Uterus (tissue), 2 donors: ENCODE data around the gene TMTC3.

Source experiments
- POLR2A ChIP-seq, 2 donors: fragments of 450-650 bp; IDR thresholded peaks; one replicate each; pipeline ENCODE4 v1.6.1; 2016; ENCODE audit warnings: antibody characterized with exemption in 2 of 2, mild to moderate bottlenecking in 1 of 2, moderate library complexity in 1 of 2
- TF ChIP-seq, protein P1 (sequence below), 4 experiments: fragments of 200-600 bp in 2 of 4; fragments of 450-650 bp in 2 of 4; sonication (generic) in 2 of 4; IDR thresholded peaks; one replicate each; pipeline ENCODE4 v1.5.1; 2016 to 2019; ENCODE audit warnings: antibody characterized with exemption in 4 of 4, mild to moderate bottlenecking in 2 of 4, moderate library complexity in 1 of 4

DNA sequence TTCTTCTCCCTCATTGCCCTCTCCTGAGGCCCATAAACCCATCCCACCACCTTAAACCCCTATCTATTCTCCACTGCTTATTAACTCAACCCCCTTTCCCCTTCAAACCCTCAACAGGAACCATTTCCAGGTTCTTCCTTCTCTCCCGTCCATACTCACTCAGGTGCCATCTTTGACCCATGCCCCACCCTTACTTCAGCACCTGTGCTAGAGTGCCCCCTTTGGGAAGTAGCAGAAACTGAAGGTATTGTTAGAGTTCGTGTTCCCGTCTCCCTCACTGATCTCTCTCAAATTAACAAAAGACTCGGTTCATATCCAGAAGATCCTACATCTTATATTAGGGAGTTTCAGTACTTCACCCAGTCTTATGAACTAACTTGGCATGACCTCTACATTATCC, 86.6 kb downstream of the TMTC3 start:
- TF ChIP-seq, protein P1, sequence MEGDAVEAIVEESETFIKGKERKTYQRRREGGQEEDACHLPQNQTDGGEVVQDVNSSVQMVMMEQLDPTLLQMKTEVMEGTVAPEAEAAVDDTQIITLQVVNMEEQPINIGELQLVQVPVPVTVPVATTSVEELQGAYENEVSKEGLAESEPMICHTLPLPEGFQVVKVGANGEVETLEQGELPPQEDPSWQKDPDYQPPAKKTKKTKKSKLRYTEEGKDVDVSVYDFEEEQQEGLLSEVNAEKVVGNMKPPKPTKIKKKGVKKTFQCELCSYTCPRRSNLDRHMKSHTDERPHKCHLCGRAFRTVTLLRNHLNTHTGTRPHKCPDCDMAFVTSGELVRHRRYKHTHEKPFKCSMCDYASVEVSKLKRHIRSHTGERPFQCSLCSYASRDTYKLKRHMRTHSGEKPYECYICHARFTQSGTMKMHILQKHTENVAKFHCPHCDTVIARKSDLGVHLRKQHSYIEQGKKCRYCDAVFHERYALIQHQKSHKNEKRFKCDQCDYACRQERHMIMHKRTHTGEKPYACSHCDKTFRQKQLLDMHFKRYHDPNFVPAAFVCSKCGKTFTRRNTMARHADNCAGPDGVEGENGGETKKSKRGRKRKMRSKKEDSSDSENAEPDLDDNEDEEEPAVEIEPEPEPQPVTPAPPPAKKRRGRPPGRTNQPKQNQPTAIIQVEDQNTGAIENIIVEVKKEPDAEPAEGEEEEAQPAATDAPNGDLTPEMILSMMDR (IDR thresholded peaks at IDR 0.05) = no peak
- TF ChIP-seq POLR2A (IDR thresholded peaks at IDR 0.05) = no peak
